Lung (tissue), 12 donors: ENCODE data around the gene HJV. TPM values are rescaled to one million over a fixed set of nuclear protein-coding genes. Genes with fewer than 3 reads are reported as not detected.

Source experiments
- ATAC-seq: fragments of 200-7000 bp; cut with Tn5 transposase; one replicate; pipeline ENCODE4 v1.9.1; 2020; ENCODE audit warnings: moderate number of reproducible peaks; ENCODE audit not compliant: insufficient read depth, low FRiP score
- DNase-seq, 3 donors: peaks; one replicate each; pipeline ENCODE4 v3.0.0-alpha.2; 2013 to 2017
- H3K27ac ChIP-seq, 2 donors: one replicate each; pipeline ENCODE4 v1.5.1; 2013; ENCODE audit warnings: mild to moderate bottlenecking in 2 of 2, moderate library complexity in 2 of 2, control low read depth in 1 of 2, inconsistent platforms in 1 of 2, low read depth in 1 of 2, low read length in 1 of 2
- H3K27me3 ChIP-seq, 3 donors: one replicate each; pipeline ENCODE4 v1.5.1; 2013; ENCODE audit warnings: low read length in 2 of 3; ENCODE audit not compliant: control insufficient read depth in 3 of 3, insufficient read depth in 3 of 3
- H3K36me3 ChIP-seq, 4 donors: one replicate each; pipeline ENCODE4 v1.5.1; 2013; ENCODE audit warnings: low read length in 4 of 4, mild to moderate bottlenecking in 1 of 4, moderate library complexity in 1 of 4; ENCODE audit not compliant: control insufficient read depth in 4 of 4, insufficient read depth in 4 of 4
- H3K4me1 ChIP-seq, 5 donors: one replicate each; pipeline ENCODE4 v1.5.1; 2013; ENCODE audit warnings: low read length in 5 of 5, mild to moderate bottlenecking in 2 of 5, moderate library complexity in 1 of 5; ENCODE audit not compliant: control insufficient read depth in 5 of 5, insufficient read depth in 5 of 5
- H3K4me3 ChIP-seq: one replicate; pipeline ENCODE4 v1.5.1; 2013; ENCODE audit warnings: mild to moderate bottlenecking, control low read depth, moderate library complexity
- H3K9ac ChIP-seq, 2 donors: one replicate each; pipeline ENCODE4 v1.5.1; 2013; ENCODE audit warnings: low read length in 2 of 2, control low read depth in 1 of 2; ENCODE audit not compliant: insufficient read depth in 1 of 2
- H3K9me3 ChIP-seq, 4 donors: one replicate each; pipeline ENCODE4 v1.5.1; 2013; ENCODE audit warnings: low read length in 3 of 4, mild to moderate bottlenecking in 1 of 4, moderate library complexity in 1 of 4; ENCODE audit not compliant: control insufficient read depth in 4 of 4, insufficient read depth in 3 of 4
- WGBS, 2 donors: extraction: QIAGEN DNeasy Blood & Tissue Kit; methylation state at CpG; one replicate each; pipeline ENCODE4 v1.1.7; 2013; 5-methylcytosine and 5-hydroxymethylcytosine counted together
- polyA plus RNA-seq, 2 donors: library from polyadenylated mRNA; stranded (reverse); fragments of 200-250 nt; gene quantifications; one replicate each; pipeline ENCODE4 v1.2.1, GENCODE V29; 2013
- total RNA-seq, 2 donors: library from RNA; depleted of rRNA in 1 of 2; stranded (reverse); fragments of >200 nt in 1 of 2; gene quantifications; one replicate each; pipeline ENCODE4 v1.2.1, GENCODE V29; 2014 to 2021
- TF ChIP-seq, protein P1 (sequence below): IDR thresholded peaks from 2 replicates; pipeline ENCODE4 v1.5.1; 2012; ENCODE audit warnings: mild to moderate bottlenecking; ENCODE audit errors: control extremely low read depth, extremely low read depth
- donor health status: control.
- donor health status: control.
- donor health status: Bipolar disorder and iron deficiency.
- donor health status: healthy.
- donor health status: DM: yes; HTN: yes; CAD: no.

Gene HJV
- total and polyA plus RNA-seq, 4 donors, result not detected

DNA sequence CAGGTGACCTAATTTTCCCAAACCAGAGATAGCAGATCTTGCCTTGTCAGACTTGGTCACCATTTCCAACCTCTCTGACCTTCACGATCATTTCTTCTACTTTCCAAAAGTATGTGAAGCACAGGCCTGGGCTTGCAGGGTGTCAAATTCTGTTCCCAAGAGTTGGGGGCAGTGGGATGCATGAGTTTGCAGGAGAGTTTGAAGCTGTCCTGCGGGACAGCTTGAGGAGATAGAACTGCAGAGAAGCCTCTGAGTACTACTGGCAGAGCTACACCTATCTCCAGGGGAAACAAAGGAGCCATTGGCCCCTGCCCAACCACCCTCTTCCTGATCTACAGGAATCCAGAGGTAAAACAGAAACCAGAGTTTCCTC, 36.4 kb downstream of the HJV start:
- ATAC-seq, result no peak

GRCh38 chr1:145983960-145984830, 37.3 kb downstream of the HJV start:
- H3K9me3 ChIP-seq, result no peaks in the 10 kb centered on the region
- no peak overlapping the region for H3K4me3 ChIP-seq
- no peaks in the 10 kb centered on the region for H3K36me3 ChIP-seq
- H3K27ac ChIP-seq, result peak overlapping the region; percentile 57 to 99
- TF ChIP-seq, protein P1, sequence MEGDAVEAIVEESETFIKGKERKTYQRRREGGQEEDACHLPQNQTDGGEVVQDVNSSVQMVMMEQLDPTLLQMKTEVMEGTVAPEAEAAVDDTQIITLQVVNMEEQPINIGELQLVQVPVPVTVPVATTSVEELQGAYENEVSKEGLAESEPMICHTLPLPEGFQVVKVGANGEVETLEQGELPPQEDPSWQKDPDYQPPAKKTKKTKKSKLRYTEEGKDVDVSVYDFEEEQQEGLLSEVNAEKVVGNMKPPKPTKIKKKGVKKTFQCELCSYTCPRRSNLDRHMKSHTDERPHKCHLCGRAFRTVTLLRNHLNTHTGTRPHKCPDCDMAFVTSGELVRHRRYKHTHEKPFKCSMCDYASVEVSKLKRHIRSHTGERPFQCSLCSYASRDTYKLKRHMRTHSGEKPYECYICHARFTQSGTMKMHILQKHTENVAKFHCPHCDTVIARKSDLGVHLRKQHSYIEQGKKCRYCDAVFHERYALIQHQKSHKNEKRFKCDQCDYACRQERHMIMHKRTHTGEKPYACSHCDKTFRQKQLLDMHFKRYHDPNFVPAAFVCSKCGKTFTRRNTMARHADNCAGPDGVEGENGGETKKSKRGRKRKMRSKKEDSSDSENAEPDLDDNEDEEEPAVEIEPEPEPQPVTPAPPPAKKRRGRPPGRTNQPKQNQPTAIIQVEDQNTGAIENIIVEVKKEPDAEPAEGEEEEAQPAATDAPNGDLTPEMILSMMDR, result no peak
- H3K4me1 ChIP-seq, result peaks cover under 1 to 60% (median 11%) of the 10 kb centered on the region in 5 donors
- H3K27me3 ChIP-seq, result no peaks in the 10 kb centered on the region
- ATAC-seq (no peak), DNase-seq (no peak)
- WGBS, 2 donors, result 90 to 92% methylated on average over 12 of the region's 12 CpGs
- H3K9ac ChIP-seq, result no peak overlapping the region

More for the DNA sequence above, 36.4 kb downstream of the HJV start:
- Histone ChIP-seq H3K9me3 (no peaks in the 10 kb centered on the region), H3K27me3 (no peaks in the 10 kb centered on the region), H3K36me3 (no peaks in the 10 kb centered on the region), H3K27ac (peak overlapping the region; percentile 85 to 86), H3K4me3 (no peak overlapping the region), H3K9ac (no peak overlapping the region), H3K4me1 (peaks cover 0 to 56% (median 2%) of the 10 kb centered on the region in 5 donors)
- WGBS, 2 donors, result 62 to 76% methylated on average over 2 of the region's 2 CpGs
- DNase-seq, result no peak
- TF ChIP-seq, protein P1, result no peak

DNA sequence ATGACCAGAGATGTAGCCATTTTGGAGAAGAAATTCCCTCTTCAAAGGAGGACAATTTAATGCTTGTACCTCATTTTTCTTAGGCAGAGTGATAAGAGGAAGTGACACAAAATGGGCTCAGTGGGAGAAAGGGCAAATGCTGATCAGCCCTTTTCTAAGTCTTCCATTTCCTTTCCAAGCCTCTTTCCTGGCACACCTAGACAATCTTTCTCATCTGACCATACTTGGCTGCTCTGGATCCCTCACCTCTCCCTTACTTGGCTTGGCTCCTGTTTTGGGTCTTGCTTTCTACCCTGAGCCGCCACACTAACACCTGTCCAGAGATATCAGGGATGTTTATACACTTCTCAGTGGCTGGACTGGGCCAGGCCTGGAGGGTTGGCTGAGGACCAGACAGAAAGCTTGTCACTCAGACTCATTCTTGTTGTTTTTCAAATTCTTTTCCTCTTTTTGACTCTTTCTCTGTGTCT, 38.3 kb downstream of the HJV start:
- Histone ChIP-seq H3K9me3 (no peaks in the 10 kb centered on the region), H3K9ac (no peak overlapping the region), H3K4me1 (peaks cover 10 to 66% (median 21%) of the 10 kb centered on the region in 5 donors), H3K27me3 (no peaks in the 10 kb centered on the region), H3K27ac (peak overlapping the region; percentile 88 to 99), H3K36me3 (no peaks in the 10 kb centered on the region), H3K4me3 (no peak overlapping the region)
- TF ChIP-seq, protein P1, result no peak
- 70 to 76% methylated on average over 1 of the region's 1 CpG for WGBS, 2 donors
- DNase-seq (no peak), ATAC-seq (no peak)
